ENCODE data around the gene IRGQ. TPM values are rescaled to one million over a fixed set of nuclear protein-coding genes. Genes with fewer than 3 reads are reported as not detected.
"Not testable (repeated sequence)": the region's sequence is repeated elsewhere in the genome, so short reads cannot be mapped to it uniquely, and the experiment has no call there.

Gene IRGQ
- total and polyA plus RNA-seq, 8 donors: 4.3 to 14.7 (median 9.3) TPM

DNA sequence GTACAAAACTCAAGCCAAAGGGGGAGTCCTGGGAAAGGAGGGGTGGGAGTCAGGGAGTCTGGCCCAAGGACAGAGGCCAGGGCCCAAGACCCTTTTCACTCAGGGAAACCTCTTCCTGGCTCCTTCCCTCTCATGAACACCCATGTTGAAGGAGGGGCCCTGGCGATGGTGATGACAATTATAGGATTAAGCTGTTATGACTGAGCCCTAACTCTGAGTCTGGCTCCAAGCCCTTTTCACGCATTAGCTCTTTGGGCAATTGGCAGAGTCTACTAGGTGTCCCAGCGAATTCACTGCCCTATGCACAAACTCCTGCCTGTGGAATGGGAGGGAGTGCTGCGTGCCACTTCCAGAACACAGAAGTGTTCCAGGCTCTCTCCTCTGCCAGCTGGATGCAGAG lies 42.3 kb downstream of the IRGQ start:
- H3K4me1 ChIP-seq: no peaks in the 10 kb centered on the region
- H3K27me3 ChIP-seq: no peaks in the 10 kb centered on the region
- no peak overlapping the region for H3K27ac ChIP-seq
- no peak for ATAC-seq
- intact Hi-C loops (cut with DNase I): loop anchor here in 2 of 3 donors (5.0 to 10.0 kb wide), 2 partner anchors 91 to 109 kb away; no protein-coding TSS in a partner anchor
- TF ChIP-seq, protein P1, sequence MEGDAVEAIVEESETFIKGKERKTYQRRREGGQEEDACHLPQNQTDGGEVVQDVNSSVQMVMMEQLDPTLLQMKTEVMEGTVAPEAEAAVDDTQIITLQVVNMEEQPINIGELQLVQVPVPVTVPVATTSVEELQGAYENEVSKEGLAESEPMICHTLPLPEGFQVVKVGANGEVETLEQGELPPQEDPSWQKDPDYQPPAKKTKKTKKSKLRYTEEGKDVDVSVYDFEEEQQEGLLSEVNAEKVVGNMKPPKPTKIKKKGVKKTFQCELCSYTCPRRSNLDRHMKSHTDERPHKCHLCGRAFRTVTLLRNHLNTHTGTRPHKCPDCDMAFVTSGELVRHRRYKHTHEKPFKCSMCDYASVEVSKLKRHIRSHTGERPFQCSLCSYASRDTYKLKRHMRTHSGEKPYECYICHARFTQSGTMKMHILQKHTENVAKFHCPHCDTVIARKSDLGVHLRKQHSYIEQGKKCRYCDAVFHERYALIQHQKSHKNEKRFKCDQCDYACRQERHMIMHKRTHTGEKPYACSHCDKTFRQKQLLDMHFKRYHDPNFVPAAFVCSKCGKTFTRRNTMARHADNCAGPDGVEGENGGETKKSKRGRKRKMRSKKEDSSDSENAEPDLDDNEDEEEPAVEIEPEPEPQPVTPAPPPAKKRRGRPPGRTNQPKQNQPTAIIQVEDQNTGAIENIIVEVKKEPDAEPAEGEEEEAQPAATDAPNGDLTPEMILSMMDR (IDR thresholded peaks at IDR 0.05): no peak
- H3K4me3 ChIP-seq: no peak overlapping the region
- no peak for DNase-seq
- 81 to 98% methylated on average over 4 of the region's 4 CpGs for WGBS, 2 donors
- no peaks in the 10 kb centered on the region for H3K9me3 ChIP-seq
- no peak for FAIRE-seq
- H3K36me3 ChIP-seq: peaks cover 0 to 18% (median 14%) of the 10 kb centered on the region in 3 donors

DNA sequence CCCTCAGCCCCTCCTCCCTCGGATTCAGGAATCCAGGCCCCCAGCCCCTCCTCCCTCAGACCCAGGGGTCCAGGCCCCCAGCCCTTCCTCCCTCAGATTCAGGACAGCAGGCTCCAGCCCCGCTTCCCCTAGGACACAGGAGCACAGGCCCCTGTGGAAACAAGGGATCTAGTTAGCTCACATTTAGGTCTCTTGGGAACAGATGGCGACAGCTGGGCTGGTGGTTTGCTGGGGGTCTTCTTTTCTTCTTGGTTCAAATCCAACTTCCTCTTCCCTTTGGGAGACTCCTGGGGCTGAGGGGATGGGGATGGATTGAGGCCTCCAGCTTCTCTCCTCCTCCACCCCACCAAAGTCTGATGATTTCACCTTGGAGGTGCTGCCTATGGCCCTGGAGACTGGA lies 43.3 kb downstream of the IRGQ start:
- no peaks in the 10 kb centered on the region for H3K4me1 ChIP-seq
- H3K9me3 ChIP-seq: no peaks in the 10 kb centered on the region
- intact Hi-C loops (cut with DNase I): loop anchor here in 2 of 3 donors (5.0 to 10.0 kb wide), 2 partner anchors 92 to 110 kb away; no protein-coding TSS in a partner anchor
- H3K4me3 ChIP-seq: no peak overlapping the region
- H3K36me3 ChIP-seq: peaks cover 0 to 18% (median 14%) of the 10 kb centered on the region in 3 donors
- H3K27me3 ChIP-seq: no peaks in the 10 kb centered on the region
- no peak for ATAC-seq
- no peak overlapping the region for H3K27ac ChIP-seq
- WGBS, 2 donors: 77 to 97% methylated on average over 3 of the region's 3 CpGs
- no peak for DNase-seq
- FAIRE-seq: no peak
- TF ChIP-seq, protein P1 (IDR thresholded peaks at IDR 0.05): no peak

DNA sequence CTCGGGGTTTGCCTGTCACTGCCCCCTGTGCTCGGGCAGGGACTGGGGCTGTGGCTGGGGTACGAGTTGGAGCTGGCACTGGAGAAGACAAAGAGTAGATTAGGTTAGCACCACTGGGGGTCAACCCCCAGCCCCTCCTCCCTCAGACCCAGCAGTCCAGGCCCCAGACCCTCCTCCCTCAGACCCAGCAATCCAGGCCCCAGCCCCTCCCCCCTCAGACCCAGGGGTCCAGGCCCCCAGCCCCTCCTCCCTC lies 43.8 kb downstream of the IRGQ start:
- intact Hi-C loops (cut with DNase I): loop anchor here in 2 of 3 donors (5.0 to 10.0 kb wide), 2 partner anchors 93 to 110 kb away; no protein-coding TSS in a partner anchor
- FAIRE-seq: no peak
- no peak overlapping the region for H3K27ac ChIP-seq
- H3K27me3 ChIP-seq: no peaks in the 10 kb centered on the region
- DNase-seq: no peak
- WGBS, 2 donors: 88 to 90% methylated on average over 3 of the region's 3 CpGs
- H3K4me1 ChIP-seq: no peaks in the 10 kb centered on the region
- H3K9me3 ChIP-seq: no peaks in the 10 kb centered on the region
- H3K4me3 ChIP-seq: no peak overlapping the region
- peaks cover 0 to 18% (median 14%) of the 10 kb centered on the region in 3 donors for H3K36me3 ChIP-seq
- TF ChIP-seq, protein P1 (IDR thresholded peaks at IDR 0.05): no peak
- ATAC-seq: no peak

DNA sequence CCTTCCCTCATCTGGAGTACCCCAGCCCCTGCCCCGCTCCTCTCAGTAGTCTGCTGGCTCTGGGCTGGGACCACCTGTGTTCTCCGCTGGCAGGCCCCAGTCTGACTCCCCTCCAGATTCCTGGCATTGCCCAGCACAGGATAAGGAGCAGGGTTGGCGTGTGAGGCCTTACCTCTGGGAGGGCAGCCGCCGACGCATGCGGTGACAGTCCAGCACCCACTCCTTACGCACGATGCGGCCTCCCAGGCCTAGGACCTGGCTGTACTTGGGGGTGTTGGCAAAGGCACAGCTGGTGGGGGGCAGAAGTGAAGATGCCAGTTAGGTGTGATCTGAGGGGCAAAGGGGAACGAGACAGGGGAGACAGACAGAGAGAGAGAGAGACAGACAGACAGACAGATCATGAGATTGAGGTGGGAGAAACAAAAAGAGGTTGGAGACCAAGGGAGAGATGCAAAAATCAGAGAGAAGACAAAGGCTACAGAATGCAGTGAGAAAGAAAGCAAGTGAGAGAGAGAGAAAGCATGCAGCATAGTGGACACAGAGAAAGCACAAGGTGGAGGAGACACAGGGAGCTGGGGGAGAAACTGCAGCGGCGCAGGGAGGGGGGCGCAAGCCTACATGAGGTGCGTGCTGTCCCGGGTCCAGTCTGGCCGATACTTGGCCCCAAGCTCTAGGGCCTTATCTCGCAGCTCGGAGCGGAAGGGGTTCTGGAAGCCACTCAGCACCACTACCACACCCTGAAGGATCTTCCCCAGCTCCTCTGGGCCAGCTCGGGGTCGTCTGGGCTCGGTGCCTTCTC lies 44.3 kb downstream of the IRGQ start:
- Histone ChIP-seq H3K27me3 (no peaks in the 10 kb centered on the region), H3K36me3 (peaks cover 0 to 18% (median 14%) of the 10 kb centered on the region in 3 donors), H3K4me1 (no peaks in the 10 kb centered on the region), H3K27ac (no peak overlapping the region), H3K9me3 (no peaks in the 10 kb centered on the region), H3K4me3 (no peak overlapping the region)
- ATAC-seq (no peak), FAIRE-seq (no peak), DNase-seq (no peak)
- TF ChIP-seq, protein P1 (IDR thresholded peaks at IDR 0.05): no peak
- WGBS, 2 donors: 93 to 97% methylated on average over 19 to 23 of the region's 23 CpGs
- intact Hi-C loops (cut with DNase I): loop anchor here in 2 of 3 donors (5.0 to 10.0 kb wide), 2 partner anchors 93 to 111 kb away; no protein-coding TSS in a partner anchor

DNA sequence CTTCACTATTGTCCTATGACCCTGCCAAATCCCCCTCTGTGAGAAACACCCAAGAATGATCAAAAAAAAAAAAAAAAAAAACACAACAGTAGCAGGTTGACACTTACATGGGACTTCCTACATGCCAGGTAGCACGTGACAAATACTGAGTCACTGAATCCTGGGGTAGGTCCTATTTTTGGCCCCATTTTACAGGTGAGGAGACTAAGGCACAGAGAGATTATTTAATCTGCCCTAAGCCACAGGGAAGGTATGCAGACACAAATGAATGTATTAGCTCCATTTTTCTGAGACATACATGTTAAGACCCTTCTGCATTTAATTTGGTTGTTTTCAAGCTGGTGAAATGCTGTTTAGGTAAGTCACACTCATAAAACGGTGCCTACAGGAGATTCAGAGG lies 47.2 kb downstream of the IRGQ start:
- Histone ChIP-seq H3K27me3 (no peaks in the 10 kb centered on the region), H3K36me3 (peaks cover 0 to 25% (median 14%) of the 10 kb centered on the region in 3 donors), H3K9me3 (no peaks in the 10 kb centered on the region), H3K4me3 (no peak overlapping the region), H3K27ac (no peak overlapping the region), H3K4me1 (no peaks in the 10 kb centered on the region)
- intact Hi-C loops (cut with DNase I): no loop called here
- WGBS, 2 donors: 83 to 94% methylated on average over 2 of the region's 2 CpGs
- TF ChIP-seq, protein P1 (IDR thresholded peaks at IDR 0.05): no peak
- FAIRE-seq (no peak), ATAC-seq (no peak), DNase-seq (no peak)

DNA sequence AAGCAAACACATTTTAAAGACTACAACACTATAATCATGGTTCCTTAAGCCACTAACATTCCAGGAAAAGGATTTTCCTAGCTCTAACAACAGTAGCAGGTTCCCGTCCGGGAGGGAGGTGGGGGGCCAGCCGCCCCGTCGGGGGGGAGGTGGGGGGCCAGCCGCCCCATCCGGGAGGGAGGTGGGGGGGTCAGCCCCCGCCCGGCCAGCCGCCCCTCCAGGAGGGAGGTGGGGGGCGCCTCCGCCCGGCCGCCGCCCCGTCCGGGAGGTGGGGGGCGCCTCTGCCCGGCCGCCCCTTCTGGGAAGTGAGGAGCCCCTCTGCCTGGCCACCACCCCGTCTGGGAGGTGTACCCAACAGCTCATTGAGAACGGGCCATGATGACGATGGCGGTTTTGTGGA lies 48.0 kb downstream of the IRGQ start:
- DNase-seq; ATAC-seq; H3K4me1 ChIP-seq; H3K27me3 ChIP-seq; H3K4me3 ChIP-seq; H3K9me3 ChIP-seq; FAIRE-seq; H3K27ac ChIP-seq; intact Hi-C loops (cut with DNase I): not testable (repeated sequence)
- H3K36me3 ChIP-seq: peaks cover 0 to 28% (median 14%) of the 10 kb centered on the region in 3 donors
- 88 to 98% methylated on average over 13 to 18 of the region's 24 CpGs for WGBS, 2 donors

Data from pancreas (tissue), 10 donors.